H9 (cell line): ENCODE data around the gene MYRIP. TPM values are rescaled to one million over a fixed set of nuclear protein-coding genes. Genes with fewer than 3 reads are reported as not detected.

Experiments used
- DNase-seq: peaks from one replicate; pipeline ENCODE4 v3.0.0-alpha.2; 2017
- H2AFZ ChIP-seq: one replicate; pipeline ENCODE4 v1.6.1; 2013; ENCODE audit warnings: mild to moderate bottlenecking, low read length, control low read depth, moderate library complexity
- H2AK5ac ChIP-seq: 2 replicates; pipeline ENCODE4 v1.6.1; 2013; ENCODE audit warnings: low read length, control low read depth, mixed read lengths; ENCODE audit not compliant: insufficient read length
- H2BK120ac ChIP-seq: one replicate; pipeline ENCODE4 v1.6.1; 2013; ENCODE audit warnings: low read depth, mild to moderate bottlenecking, low read length, control low read depth, inconsistent platforms; ENCODE audit not compliant: poor library complexity, severe bottlenecking
- H2BK12ac ChIP-seq: 2 replicates; pipeline ENCODE4 v1.6.1; 2013; ENCODE audit warnings: low read length, control low read depth, mixed read lengths, low read depth; ENCODE audit not compliant: insufficient read length
- H2BK15ac ChIP-seq: 2 replicates; pipeline ENCODE4 v1.6.1; 2013; ENCODE audit warnings: low read depth, low read length, control low read depth
- H2BK20ac ChIP-seq: one replicate; pipeline ENCODE4 v1.6.1; 2013; ENCODE audit warnings: low read depth, mild to moderate bottlenecking, low read length, control low read depth, inconsistent platforms; ENCODE audit not compliant: poor library complexity, severe bottlenecking
- H2BK5ac ChIP-seq: 2 replicates; pipeline ENCODE4 v1.6.1; 2013; ENCODE audit warnings: low read length, control low read depth, mixed read lengths; ENCODE audit not compliant: insufficient read length
- H3K14ac ChIP-seq: 2 replicates; pipeline ENCODE4 v1.6.1; 2013; ENCODE audit warnings: low read length, control low read depth; ENCODE audit not compliant: insufficient read depth
- H3K18ac ChIP-seq: 2 replicates; pipeline ENCODE4 v1.6.1; 2013; ENCODE audit warnings: low read depth, mild to moderate bottlenecking, mixed read lengths, low read length, control low read depth; ENCODE audit not compliant: insufficient read length
- H3K23ac ChIP-seq: 2 replicates; pipeline ENCODE4 v1.6.1; 2013; ENCODE audit warnings: low read length, control low read depth, mixed read lengths, low read depth; ENCODE audit not compliant: insufficient read length
- H3K23me2 ChIP-seq: 2 replicates; pipeline ENCODE4 v1.6.1; 2013; ENCODE audit warnings: low read depth, mild to moderate bottlenecking, mixed read lengths, low read length, control low read depth; ENCODE audit not compliant: insufficient read length, poor library complexity, severe bottlenecking
- H3K27ac ChIP-seq: 2 replicates; pipeline ENCODE4 v1.5.1; 2013; ENCODE audit warnings: low read length, control low read depth, mixed read lengths, low read depth; ENCODE audit not compliant: insufficient read length
- H3K27me3 ChIP-seq: 2 replicates; pipeline ENCODE4 v1.6.1; 2013; ENCODE audit warnings: low read length, control low read depth, inconsistent platforms; ENCODE audit not compliant: insufficient read depth
- H3K4ac ChIP-seq: 2 replicates; pipeline ENCODE4 v1.6.1; 2013; ENCODE audit warnings: low read depth, mild to moderate bottlenecking, control low read depth, inconsistent platforms, low read length, moderate library complexity
- H3K4me1 ChIP-seq: 2 replicates; pipeline ENCODE4 v1.6.1; 2013; ENCODE audit warnings: low read length, control low read depth, inconsistent platforms; ENCODE audit not compliant: insufficient read depth
- H3K4me2 ChIP-seq: 2 replicates; pipeline ENCODE4 v1.6.1; 2013; ENCODE audit warnings: low read length, control low read depth, mixed read lengths; ENCODE audit not compliant: insufficient read length, insufficient read depth
- H3K56ac ChIP-seq: 2 replicates; pipeline ENCODE4 v1.6.1; 2013; ENCODE audit warnings: low read depth, mild to moderate bottlenecking, mixed read lengths, low read length, control low read depth; ENCODE audit not compliant: insufficient read length
- H3K79me1 ChIP-seq: 2 replicates; pipeline ENCODE4 v1.6.1; 2013; ENCODE audit warnings: low read depth, mild to moderate bottlenecking, moderate library complexity, low read length, control low read depth, inconsistent platforms; ENCODE audit not compliant: insufficient read depth, poor library complexity, severe bottlenecking
- H3K79me2 ChIP-seq: 2 replicates; pipeline ENCODE4 v1.6.1; 2013; ENCODE audit warnings: low read length, control low read depth, inconsistent platforms; ENCODE audit not compliant: insufficient read depth
- H3K9ac ChIP-seq: 2 replicates; pipeline ENCODE4 v1.6.1; 2013; ENCODE audit warnings: low read length, control low read depth, mixed read lengths; ENCODE audit not compliant: insufficient read length; ENCODE audit errors: extremely low read depth
- H3K9me3 ChIP-seq: one replicate; pipeline ENCODE4 v1.6.1; 2013; ENCODE audit warnings: low read depth, low read length, inconsistent platforms; ENCODE audit not compliant: control insufficient read depth
- H3T11ph ChIP-seq: one replicate; pipeline ENCODE4 v1.6.1; 2013; ENCODE audit warnings: mild to moderate bottlenecking, low read length, control low read depth, inconsistent platforms
- H4K20me1 ChIP-seq: one replicate; pipeline ENCODE4 v1.6.1; 2013; ENCODE audit not compliant: control insufficient read depth, insufficient read length, insufficient read depth
- H4K5ac ChIP-seq: 2 replicates; pipeline ENCODE4 v1.6.1; 2013; ENCODE audit warnings: low read depth, mild to moderate bottlenecking, mixed read lengths, low read length, control low read depth; ENCODE audit not compliant: insufficient read length
- H4K8ac ChIP-seq: replicated peaks from 2 replicates; pipeline ENCODE4 v1.6.1; 2013; ENCODE audit warnings: low read length, control low read depth, mixed read lengths, low read depth; ENCODE audit not compliant: insufficient read length
- H4K91ac ChIP-seq: 2 replicates; pipeline ENCODE4 v1.6.1; 2013; ENCODE audit warnings: low read depth, mild to moderate bottlenecking, moderate library complexity, mixed read lengths, low read length, control low read depth; ENCODE audit not compliant: insufficient read length
- H3K27ac Mint-ChIP-seq, 3 experiments: 2 replicates in 2 of 3; 3 replicates in 1 of 3; pipeline ENCODE4 v1.8.0; 2020 to 2021; ENCODE audit warnings: mixed read lengths in 3 of 3, mild to moderate bottlenecking in 1 of 3, moderate library complexity in 1 of 3
- H3K27me3 Mint-ChIP-seq: 2 replicates; pipeline ENCODE4 v1.8.0; 2021; ENCODE audit warnings: low read depth, mild to moderate bottlenecking, moderate library complexity, mixed read lengths
- H3K36me3 Mint-ChIP-seq, 3 experiments: 2 replicates in 2 of 3; 3 replicates in 1 of 3; pipeline ENCODE4 v1.8.0; 2020 to 2021; ENCODE audit warnings: low read depth in 3 of 3, mixed read lengths in 3 of 3; ENCODE audit not compliant: insufficient read depth in 1 of 3
- H3K4me1 Mint-ChIP-seq, 2 experiments: 2 replicates each; pipeline ENCODE4 v1.8.0; 2020; ENCODE audit warnings: mixed read lengths in 2 of 2
- H3K4me3 Mint-ChIP-seq, 2 experiments: 2 replicates in 1 of 2; 3 replicates in 1 of 2; pipeline ENCODE4 v1.8.0; 2020 to 2021; ENCODE audit warnings: mild to moderate bottlenecking in 2 of 2, mixed read lengths in 2 of 2, moderate library complexity in 1 of 2
- H3K9me3 Mint-ChIP-seq, 2 experiments: 2 replicates in 1 of 2; 3 replicates in 1 of 2; pipeline ENCODE4 v1.8.0; 2020; ENCODE audit warnings: mild to moderate bottlenecking in 2 of 2, mixed read lengths in 2 of 2, moderate library complexity in 1 of 2
- CTCF ChIP-seq: fragments of 200-600 bp; sonication (generic); conservative IDR thresholded peaks from 3 replicates; pipeline ENCODE4 v1.8.0; 2021; ENCODE audit warnings: antibody characterized with exemption, mild to moderate bottlenecking
- WGBS: extraction: QIAGEN DNeasy Blood & Tissue Kit; methylation state at CpG from one replicate; pipeline ENCODE4 v1.1.7; 2013; ENCODE audit warnings: missing lambda C conversion rate, low lambda C conversion rate, mixed read lengths; ENCODE audit not compliant: insufficient read length; ENCODE audit errors: extremely low coverage; 5-methylcytosine and 5-hydroxymethylcytosine counted together
- total RNA-seq: library from RNA; stranded (reverse); gene quantifications from 2 replicates; pipeline ENCODE4 v1.2.1, GENCODE V29; 2021

MYRIP gene
- total RNA-seq, 1 experiment from 2014 or later = 1.8 TPM

- Histone ChIP-seq H2AFZ (no peak overlapping the region), H3K79me2 (no peaks in the 10 kb centered on the region), H3K9ac (no peak overlapping the region), H3K27ac (no peak overlapping the region), H4K20me1 (no peaks in the 10 kb centered on the region), H3K14ac (no peak overlapping the region), H2BK20ac (no peak overlapping the region), H3K23ac (no peak overlapping the region), H3K23me2 (no peaks in the 10 kb centered on the region), H3K27me3 (no peaks in the 10 kb centered on the region), H3K4me2 (no peak overlapping the region), H4K5ac (no peak overlapping the region), H2AK5ac (no peak overlapping the region), H2BK120ac (no peak overlapping the region), H3K4me1 (no peaks in the 10 kb centered on the region), H2BK5ac (no peak overlapping the region), H2BK12ac (no peak overlapping the region), H4K91ac (no peak overlapping the region), H3K9me3 (no peaks in the 10 kb centered on the region), H3K56ac (no peak overlapping the region), H4K8ac (no peak overlapping the region), H3T11ph (no peak overlapping the region), H3K18ac (no peak overlapping the region), H3K4ac (no peak overlapping the region), H3K79me1 (no peaks in the 10 kb centered on the region), H2BK15ac (no peak overlapping the region)
- no peak for DNase-seq
- Mint-ChIP-seq H3K27ac (no peak overlapping the region), H3K4me1 (peaks cover 4% of the 10 kb centered on the region in 2 experiments; a peak in 3 of 4 replicates), H3K36me3 (0 out of 7 replicates have a peak, but pooled peaks cover 0 to 1% (median 0%) of the 10 kb centered on the region in 3 experiments), H3K27me3 (peaks cover 7% of the 10 kb centered on the region), H3K9me3 (peaks cover 4 to 6% of the 10 kb centered on the region in 2 experiments; a peak in 3 of 5 replicates), H3K4me3 (no peak overlapping the region)
- WGBS = no CpG with 5 or more reads among the region's 3 CpGs
- TF ChIP-seq CTCF = no peak
These were observed 168.9 kb downstream of the MYRIP start for GRCh38 chr3:39978308-39978707.
